Smooth muscle cell (in vitro differentiated cells): ENCODE data around the gene BIN1. TPM values are rescaled to one million over a fixed set of nuclear protein-coding genes. Genes with fewer than 3 reads are reported as not detected.

Experiments used
- DNase-seq: peaks from one replicate; lab custom pipeline; 2025; ENCODE audit not compliant: unreplicated experiment; lab: John Stamatoyannopoulos, UW
- H2AFZ ChIP-seq: fragments of 200-600 bp; sonication (generic); 2 replicates; pipeline ENCODE4 v1.6.0; 2016; ENCODE audit warnings: antibody characterized with exemption, low read depth, mild to moderate bottlenecking
- H3F3A ChIP-seq: fragments of 200-600 bp; sonication (generic); 2 replicates; pipeline ENCODE4 v1.6.0; 2017; ENCODE audit warnings: antibody characterized with exemption, low read depth
- H3K27ac ChIP-seq: fragments of 200-600 bp; sonication (generic); 2 replicates; pipeline ENCODE4 v1.5.1; 2016; ENCODE audit warnings: low read depth, mild to moderate bottlenecking
- H3K27me3 ChIP-seq: fragments of 200-600 bp; sonication (generic); 2 replicates; pipeline ENCODE4 v1.6.1; 2016; ENCODE audit warnings: low read depth, mild to moderate bottlenecking
- H3K36me3 ChIP-seq: fragments of 200-600 bp; sonication (generic); 2 replicates; pipeline ENCODE4 v1.5.1; 2016; ENCODE audit warnings: low read depth
- H3K4me1 ChIP-seq: fragments of 200-600 bp; sonication (generic); 2 replicates; pipeline ENCODE4 v1.5.1; 2016; ENCODE audit warnings: low read depth
- H3K4me2 ChIP-seq: fragments of 200-600 bp; sonication (generic); 2 replicates; pipeline ENCODE4 v1.6.0; 2016; ENCODE audit warnings: mild to moderate bottlenecking
- H3K4me3 ChIP-seq: fragments of 200-600 bp; sonication (generic); 2 replicates; pipeline ENCODE4 v1.5.1; 2016; ENCODE audit warnings: mild to moderate bottlenecking
- H3K79me2 ChIP-seq: fragments of 200-600 bp; sonication (generic); 2 replicates; pipeline ENCODE4 v1.6.0; 2016; ENCODE audit warnings: low read depth, mild to moderate bottlenecking
- H3K9ac ChIP-seq: fragments of 200-600 bp; sonication (generic); 2 replicates; pipeline ENCODE4 v1.6.0; 2016; ENCODE audit warnings: low read depth
- H3K9me3 ChIP-seq: fragments of 200-600 bp; sonication (generic); replicated peaks from 2 replicates; pipeline ENCODE4 v1.5.1; 2016; ENCODE audit warnings: low read depth
- H4K20me1 ChIP-seq: fragments of 200-600 bp; sonication (generic); 2 replicates; pipeline ENCODE4 v1.6.0; 2016; ENCODE audit warnings: low read depth
- WGBS: methylation state at CpG from one replicate; pipeline ENCODE4 v1.1.7; 2016; ENCODE audit warnings: low lambda C conversion rate; 5-methylcytosine and 5-hydroxymethylcytosine counted together
- polyA plus RNA-seq: library from polyadenylated mRNA; unstranded; fragments of >200 nt; fragmentation: Nextera tagmentation; extraction: Ambion mirVana; gene quantifications from 2 replicates; pipeline ENCODE4 v1.2.1, GENCODE V29; 2016
- total RNA-seq: library from RNA; depleted of rRNA; stranded (reverse); fragments of >200 nt; gene quantifications from 2 replicates; pipeline ENCODE4 v1.2.3, GENCODE V29; 2014
- TF ChIP-seq, protein P1 (sequence below): fragments of 200-600 bp; sonication (generic); IDR thresholded peaks from 2 replicates; pipeline ENCODE4 v1.5.1; 2017; ENCODE audit warnings: borderline replicate concordance, mild to moderate bottlenecking, antibody characterized with exemption; ENCODE audit not compliant: insufficient read depth, poor library complexity, severe bottlenecking

Gene BIN1
- total and polyA plus RNA-seq, 2 experiments from 2014 or later = 25.4 to 32.4 TPM

GRCh38 chr2:127017548-127017947, 89.4 kb downstream of the BIN1 start:
- DNase-seq = no peak

DNA sequence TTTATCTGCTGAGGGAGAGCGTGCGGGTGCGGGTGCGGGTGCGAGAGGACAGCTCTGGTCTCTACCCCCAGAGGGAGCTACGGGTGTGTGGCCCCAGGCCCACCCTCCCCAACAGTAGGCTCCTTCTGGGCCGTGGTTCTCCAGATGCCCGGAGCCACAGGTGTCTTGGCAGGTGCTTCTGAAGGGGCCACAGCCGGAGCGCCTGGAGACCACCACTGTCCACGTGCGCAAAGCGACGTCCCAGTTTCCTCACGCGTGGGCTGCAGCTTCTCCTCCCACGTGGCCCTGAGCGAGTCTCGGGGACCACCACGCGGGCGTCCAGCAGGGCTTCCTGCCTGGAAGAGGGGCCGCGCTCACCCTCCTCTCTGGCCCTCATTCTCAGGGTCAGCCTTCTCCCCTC, 90.6 kb downstream of the BIN1 start:
- H3K9me3 ChIP-seq = no peaks in the 10 kb centered on the region
- H3K9ac ChIP-seq = no peak overlapping the region
- H3F3A ChIP-seq = no peaks in the 10 kb centered on the region
- H3K36me3 ChIP-seq = no peaks in the 10 kb centered on the region
- no peaks in the 10 kb centered on the region for H3K79me2 ChIP-seq
- WGBS = 95% methylated on average over 19 of the region's 24 CpGs
- TF ChIP-seq, protein P1, sequence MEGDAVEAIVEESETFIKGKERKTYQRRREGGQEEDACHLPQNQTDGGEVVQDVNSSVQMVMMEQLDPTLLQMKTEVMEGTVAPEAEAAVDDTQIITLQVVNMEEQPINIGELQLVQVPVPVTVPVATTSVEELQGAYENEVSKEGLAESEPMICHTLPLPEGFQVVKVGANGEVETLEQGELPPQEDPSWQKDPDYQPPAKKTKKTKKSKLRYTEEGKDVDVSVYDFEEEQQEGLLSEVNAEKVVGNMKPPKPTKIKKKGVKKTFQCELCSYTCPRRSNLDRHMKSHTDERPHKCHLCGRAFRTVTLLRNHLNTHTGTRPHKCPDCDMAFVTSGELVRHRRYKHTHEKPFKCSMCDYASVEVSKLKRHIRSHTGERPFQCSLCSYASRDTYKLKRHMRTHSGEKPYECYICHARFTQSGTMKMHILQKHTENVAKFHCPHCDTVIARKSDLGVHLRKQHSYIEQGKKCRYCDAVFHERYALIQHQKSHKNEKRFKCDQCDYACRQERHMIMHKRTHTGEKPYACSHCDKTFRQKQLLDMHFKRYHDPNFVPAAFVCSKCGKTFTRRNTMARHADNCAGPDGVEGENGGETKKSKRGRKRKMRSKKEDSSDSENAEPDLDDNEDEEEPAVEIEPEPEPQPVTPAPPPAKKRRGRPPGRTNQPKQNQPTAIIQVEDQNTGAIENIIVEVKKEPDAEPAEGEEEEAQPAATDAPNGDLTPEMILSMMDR = no peak
- no peak overlapping the region for H3K27ac ChIP-seq
- no peak overlapping the region for H3K4me3 ChIP-seq
- no peak overlapping the region for H2AFZ ChIP-seq
- no peaks in the 10 kb centered on the region for H4K20me1 ChIP-seq
- no peak for DNase-seq
- H3K4me1 ChIP-seq = no peaks in the 10 kb centered on the region
- H3K27me3 ChIP-seq = no peaks in the 10 kb centered on the region
- H3K4me2 ChIP-seq = no peak overlapping the region

More at GRCh38 chr2:127017548-127017947, 89.4 kb downstream of the BIN1 start:
- Histone ChIP-seq H3K4me2 (no peak overlapping the region), H3K4me1 (no peaks in the 10 kb centered on the region), H3K27ac (no peak overlapping the region), H3K9ac (no peak overlapping the region), H3F3A (no peaks in the 10 kb centered on the region), H3K36me3 (no peaks in the 10 kb centered on the region), H4K20me1 (no peaks in the 10 kb centered on the region), H3K79me2 (no peaks in the 10 kb centered on the region), H2AFZ (no peak overlapping the region), H3K27me3 (no peaks in the 10 kb centered on the region), H3K9me3 (no peaks in the 10 kb centered on the region), H3K4me3 (no peak overlapping the region)
- TF ChIP-seq, protein P1 = no peak
- 95% methylated on average over 5 of the region's 5 CpGs for WGBS

- Histone ChIP-seq H3K27me3 (no peaks in the 10 kb centered on the region), H3K9me3 (no peaks in the 10 kb centered on the region), H3K4me3 (no peak overlapping the region), H2AFZ (no peak overlapping the region), H3K9ac (no peak overlapping the region), H3K79me2 (no peaks in the 10 kb centered on the region), H3K27ac (no peak overlapping the region), H3K4me2 (no peak overlapping the region), H3K36me3 (no peaks in the 10 kb centered on the region), H4K20me1 (no peaks in the 10 kb centered on the region), H3K4me1 (no peaks in the 10 kb centered on the region), H3F3A (no peaks in the 10 kb centered on the region)
- TF ChIP-seq, protein P1 = no peak
- WGBS = 83% methylated on average over 8 of the region's 8 CpGs
- no peak for DNase-seq
Observed at GRCh38 chr2:127015106-127015910, 91.6 kb downstream of the BIN1 start.

DNA sequence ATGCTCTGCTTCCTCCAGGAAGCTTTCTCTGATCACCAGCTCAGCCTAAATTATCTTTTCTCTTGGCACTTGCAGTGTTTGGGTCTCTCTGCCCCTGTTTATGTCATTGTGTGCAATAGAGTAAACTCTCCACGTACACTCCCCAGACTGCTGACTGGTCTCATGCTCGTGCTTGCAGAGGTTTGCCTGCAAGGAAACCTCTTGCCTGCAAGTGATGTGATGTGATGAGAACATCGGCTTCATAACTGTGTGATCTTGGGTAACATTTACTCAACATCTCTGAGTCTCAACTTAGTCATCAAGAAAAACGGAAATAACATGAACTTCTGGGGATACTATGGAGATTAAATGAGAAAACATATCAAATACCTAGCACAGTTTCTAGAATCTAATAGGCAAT, 92.3 kb downstream of the BIN1 start:
- no peak overlapping the region for H3K27ac ChIP-seq
- H4K20me1 ChIP-seq = no peaks in the 10 kb centered on the region
- DNase-seq = no peak
- no peak overlapping the region for H2AFZ ChIP-seq
- WGBS = 50% methylated on average over 4 of the region's 4 CpGs
- TF ChIP-seq, protein P1 = no peak
- no peak overlapping the region for H3K4me3 ChIP-seq
- H3K4me2 ChIP-seq = no peak overlapping the region
- no peaks in the 10 kb centered on the region for H3F3A ChIP-seq
- no peaks in the 10 kb centered on the region for H3K27me3 ChIP-seq
- H3K4me1 ChIP-seq = no peaks in the 10 kb centered on the region
- no peaks in the 10 kb centered on the region for H3K36me3 ChIP-seq
- no peak overlapping the region for H3K9ac ChIP-seq
- H3K9me3 ChIP-seq = no peaks in the 10 kb centered on the region
- H3K79me2 ChIP-seq = no peaks in the 10 kb centered on the region
